NB4 (cell line): ENCODE measurements around the gene TAF1B.

Experiments
- TF ChIP-seq, protein P1 (sequence below): IDR thresholded peaks from one replicate; pipeline ENCODE4 v1.5.1; 2012; ENCODE audit warnings: low read depth, low read length
- TF ChIP-seq, protein P2 (sequence below): IDR thresholded peaks from 2 replicates; pipeline ENCODE4 v1.6.1; 2011; ENCODE audit warnings: low read depth, low read length

DNA sequence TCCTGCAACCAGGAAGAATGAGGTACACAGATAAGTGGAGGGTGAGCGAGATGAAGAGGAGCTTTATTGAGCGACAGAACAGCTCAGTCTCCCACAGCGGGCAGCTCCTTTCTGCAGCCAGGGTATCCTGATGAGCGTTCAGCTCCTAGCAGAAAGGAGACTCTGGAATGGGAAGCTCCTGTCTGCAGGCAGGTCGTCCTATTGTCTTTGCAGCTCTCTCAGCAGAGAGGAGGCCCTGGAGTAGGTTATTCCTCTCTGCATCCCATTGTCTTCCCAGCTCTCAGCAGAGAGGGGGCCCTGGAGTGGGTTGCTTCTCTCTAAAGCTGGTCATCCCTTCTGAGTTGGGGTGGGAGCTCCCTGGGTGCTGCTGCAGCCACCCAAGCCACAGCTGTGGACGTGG is 41.2 kb downstream of the TAF1B start:
- TF ChIP-seq, protein P1, sequence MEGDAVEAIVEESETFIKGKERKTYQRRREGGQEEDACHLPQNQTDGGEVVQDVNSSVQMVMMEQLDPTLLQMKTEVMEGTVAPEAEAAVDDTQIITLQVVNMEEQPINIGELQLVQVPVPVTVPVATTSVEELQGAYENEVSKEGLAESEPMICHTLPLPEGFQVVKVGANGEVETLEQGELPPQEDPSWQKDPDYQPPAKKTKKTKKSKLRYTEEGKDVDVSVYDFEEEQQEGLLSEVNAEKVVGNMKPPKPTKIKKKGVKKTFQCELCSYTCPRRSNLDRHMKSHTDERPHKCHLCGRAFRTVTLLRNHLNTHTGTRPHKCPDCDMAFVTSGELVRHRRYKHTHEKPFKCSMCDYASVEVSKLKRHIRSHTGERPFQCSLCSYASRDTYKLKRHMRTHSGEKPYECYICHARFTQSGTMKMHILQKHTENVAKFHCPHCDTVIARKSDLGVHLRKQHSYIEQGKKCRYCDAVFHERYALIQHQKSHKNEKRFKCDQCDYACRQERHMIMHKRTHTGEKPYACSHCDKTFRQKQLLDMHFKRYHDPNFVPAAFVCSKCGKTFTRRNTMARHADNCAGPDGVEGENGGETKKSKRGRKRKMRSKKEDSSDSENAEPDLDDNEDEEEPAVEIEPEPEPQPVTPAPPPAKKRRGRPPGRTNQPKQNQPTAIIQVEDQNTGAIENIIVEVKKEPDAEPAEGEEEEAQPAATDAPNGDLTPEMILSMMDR: no peak
- TF ChIP-seq, protein P2, sequence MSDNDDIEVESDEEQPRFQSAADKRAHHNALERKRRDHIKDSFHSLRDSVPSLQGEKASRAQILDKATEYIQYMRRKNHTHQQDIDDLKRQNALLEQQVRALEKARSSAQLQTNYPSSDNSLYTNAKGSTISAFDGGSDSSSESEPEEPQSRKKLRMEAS: no peak
